K562 (cell line): ENCODE results near the gene CDHR1. TPM values are rescaled to one million over a fixed set of nuclear protein-coding genes. Genes with fewer than 3 reads are reported as not detected.

ENCODE experiments used
- ATAC-seq: fragments of 200-7000 bp; cut with Tn5 transposase; 3 replicates; pipeline ENCODE4 v1.9.1; 2020; ENCODE audit warnings: moderate library complexity
- BruUV-seq: library from RNA; stranded (reverse); fragments of 400-500 nt; replicated peaks from 2 replicates; lab custom pipeline; 2021; lab: Mats Ljungman, UMichigan
- CTCF ChIA-PET: fragments of 300-600 bp; formaldehyde crosslinking; extraction: SDS; loops from one replicate; lab custom pipeline; 2021; ENCODE audit warnings: low intra/inter-chr PET ratio; lab: Yijun Ruan, JAX
- POLR2A ChIA-PET: fragments of 300-600, 350-650 bp; sonication (Branson Sonifier 250); formaldehyde crosslinking; extraction: SDS; loops from one replicate; lab custom pipeline; 2021; ENCODE audit warnings: antibody characterized with exemption, inconsistent platforms; lab: Yijun Ruan, JAX
- DNase-seq, 4 experiments: peaks; one replicate each; pipeline versions ENCODE4 v3.0.0 to v3.0.0-alpha.2; 2011 to 2018; ENCODE audit warnings: low spot score in 3 of 4, mixed read lengths in 3 of 4; ENCODE audit errors: extremely low read depth in 1 of 4
- FAIRE-seq: peaks from 2 replicates; lab custom pipeline; 2011; peaks lifted over from hg19 to GRCh38; lab: Jason Lieb, UNC
- H2AFZ ChIP-seq: 2 replicates; pipeline ENCODE4 v1.6.0; 2011; ENCODE audit warnings: low read depth, low read length, control low read depth, inconsistent platforms
- H3K27ac ChIP-seq: fragments of 200-600 bp; 3 replicates; pipeline ENCODE4 v1.8.0; 2011; ENCODE audit warnings: low read depth, mild to moderate bottlenecking, control low read depth, inconsistent platforms, low read length, moderate library complexity, mixed read lengths; ENCODE audit errors: extremely low read depth
- H3K27me3 ChIP-seq, 2 experiments: fragments of 300-600 bp in 1 of 2; 2 replicates in 1 of 2; 3 replicates in 1 of 2; pipeline versions ENCODE4 v1.6.0 to v1.8.0; 2011; ENCODE audit warnings: inconsistent platforms in 2 of 2, low read length in 2 of 2, mild to moderate bottlenecking in 1 of 2, mixed read lengths in 1 of 2, moderate library complexity in 1 of 2; ENCODE audit not compliant: control insufficient read depth in 2 of 2, insufficient read depth in 2 of 2
- H3K36me3 ChIP-seq: fragments of 300-600 bp; 3 replicates; pipeline ENCODE4 v1.8.0; 2011; ENCODE audit warnings: mild to moderate bottlenecking, low read length, inconsistent platforms; ENCODE audit not compliant: control insufficient read depth, insufficient read depth
- H3K4me1 ChIP-seq, 2 experiments: fragments of 200-600 bp in 1 of 2; replicated peaks in 1 of 2; 2 replicates in 1 of 2; 3 replicates in 1 of 2; pipeline versions ENCODE4 v1.5.1 to v1.8.0; 2011; ENCODE audit warnings: inconsistent platforms in 2 of 2, low read length in 2 of 2, mild to moderate bottlenecking in 1 of 2, mixed read lengths in 1 of 2, moderate library complexity in 1 of 2; ENCODE audit not compliant: control insufficient read depth in 2 of 2, insufficient read depth in 2 of 2
- H3K4me2 ChIP-seq: 2 replicates; pipeline ENCODE4 v1.6.1; 2011; ENCODE audit warnings: low read length, control low read depth, inconsistent platforms, mixed read lengths; ENCODE audit not compliant: insufficient read depth
- H3K4me3 ChIP-seq: fragments of 200-600 bp; sonication (generic), shearing (Covaris generic); 2 replicates; pipeline ENCODE4 v1.5.1; 2016; ENCODE audit warnings: control low read depth, inconsistent platforms
- H3K79me2 ChIP-seq: fragments of 200-600 bp; 3 replicates; pipeline ENCODE4 v1.8.0; 2011; ENCODE audit warnings: low read length, inconsistent platforms; ENCODE audit not compliant: control insufficient read depth, insufficient read depth
- H3K9ac ChIP-seq, 2 experiments: 2 replicates each; pipeline versions ENCODE4 v1.6.0 to v1.6.1; 2011; ENCODE audit warnings: low read depth in 2 of 2, low read length in 2 of 2, control low read depth in 1 of 2, inconsistent platforms in 1 of 2, mild to moderate bottlenecking in 1 of 2, mixed read lengths in 1 of 2; ENCODE audit not compliant: insufficient read depth in 1 of 2
- H3K9me1 ChIP-seq: one replicate; pipeline ENCODE4 v1.6.0; 2011; ENCODE audit warnings: inconsistent platforms, mild to moderate bottlenecking, low read length, moderate library complexity; ENCODE audit not compliant: control insufficient read depth, insufficient read depth
- H3K9me3 ChIP-seq: replicated peaks from 2 replicates; pipeline ENCODE4 v1.5.1; 2011; ENCODE audit warnings: low read depth, low read length, inconsistent platforms; ENCODE audit not compliant: control insufficient read depth, insufficient read depth
- H4K20me1 ChIP-seq: replicated peaks from 2 replicates; pipeline ENCODE4 v1.6.1; 2011; ENCODE audit warnings: low read length, inconsistent platforms, mixed read lengths; ENCODE audit not compliant: control insufficient read depth, insufficient read depth
- ERF ChIP-seq: fragments of 450-650 bp; formaldehyde crosslinking; IDR thresholded peaks from 2 replicates; pipeline ENCODE4 v1.4.0; 2020; ENCODE audit warnings: mild to moderate bottlenecking, mixed read lengths
- FOXA1 ChIP-seq: fragments of 450-650 bp; IDR thresholded peaks from 2 replicates; pipeline ENCODE4 v1.6.1; 2016; ENCODE audit warnings: mild to moderate bottlenecking, borderline replicate concordance
- MCM2 ChIP-seq: fragments of 450-650 bp; IDR thresholded peaks from 2 replicates; pipeline ENCODE4 v1.6.1; 2017; ENCODE audit warnings: low read depth, mild to moderate bottlenecking
- MXI1 ChIP-seq: IDR thresholded peaks from 2 replicates; pipeline ENCODE4 v1.6.1; 2011; ENCODE audit warnings: low read depth, mild to moderate bottlenecking, improper control_type of control experiment, low read length
- NFE2L1 ChIP-seq: fragments of 450-650 bp; IDR thresholded peaks from 2 replicates; pipeline ENCODE4 v1.6.1; 2016; ENCODE audit warnings: missing genetic modification characterization, low read depth, mild to moderate bottlenecking, missing compliant biosample characterization, moderate library complexity, borderline replicate concordance
- ZNF12 ChIP-seq: sonication (generic); formaldehyde crosslinking; IDR thresholded peaks from 2 replicates; pipeline ENCODE4 v1.4.0; 2020; ENCODE audit warnings: mild to moderate bottlenecking, missing genetic modification reagents
- WGBS: fragments of 100-300 bp; shearing (Covaris generic); methylation state at CpG from one replicate; pipeline ENCODE4 v1.1.6; 2016; ENCODE audit warnings: low coverage, mixed read lengths; ENCODE audit not compliant: insufficient coverage; ENCODE audit errors: missing lambda C conversion rate; 5-methylcytosine and 5-hydroxymethylcytosine counted together
- in situ Hi-C: fragments of 300-500 bp; cut with MboI; formaldehyde crosslinking; loops from 4 replicates; pipeline ENCODE4 v1.15.0; 2018; ENCODE audit warnings: inconsistent platforms, mixed read lengths
- intact Hi-C: fragments of 100-400 bp; cut with micrococcal nuclease; formaldehyde crosslinking; loops from 2 replicates; pipeline ENCODE4 v1.14.2; 2022
- polyA plus RNA-seq, 8 experiments: library from polyadenylated mRNA; depleted of rRNA in 4 of 8; stranded (reverse) in 5 of 8; unstranded in 3 of 8; fragments of >200 nt; fragmentation: Nextera tagmentation in 2 of 8; fragmentation: Illumina TruSeq in 1 of 8; extraction: Ambion mirVana in 2 of 8; extraction: Trizol in 1 of 8; gene quantifications; 2 replicates each; pipeline versions ENCODE4 v1.2.1 to v1.2.3, GENCODE V29; 2011 to 2014; ENCODE audit warnings: inconsistent platforms in 1 of 8, missing spikeins in 1 of 8
- total RNA-seq, 7 experiments: library from RNA; depleted of rRNA in 6 of 7; stranded (reverse); fragments of >200 nt in 6 of 7; fragmentation: Illumina TruSeq in 2 of 7; extraction: Trizol in 2 of 7; gene quantifications; 2 replicates each; pipeline versions ENCODE4 v1.2.1 to v1.2.3, GENCODE V29; 2011 to 2021; ENCODE audit warnings: low replicate concordance in 1 of 7
- TF ChIP-seq, protein P1 (sequence below), 2 experiments: fragments of 250-450 bp in 1 of 2; fragments of 450-650 bp in 1 of 2; sonication (Bioruptor Pico) in 1 of 2; IDR thresholded peaks; 2 replicates each; pipeline versions ENCODE4 v1.6.1 to v1.8.0; 2016 to 2021; ENCODE audit warnings: mild to moderate bottlenecking in 2 of 2, moderate library complexity in 2 of 2, missing compliant biosample characterization in 1 of 2, missing genetic modification characterization in 1 of 2
- TF ChIP-seq, protein P2 (sequence below): fragments of 450-650 bp; conservative IDR thresholded peaks from 2 replicates; pipeline ENCODE4 v1.6.1; 2016; ENCODE audit warnings: missing genetic modification characterization, low read depth, mild to moderate bottlenecking, control low read depth, missing compliant biosample characterization

CDHR1 gene
- total and polyA plus RNA-seq, 9 of the 15 experiments (the other 6 are each of a cell fraction or from before 2014, with no cell fraction given), result 0.03 to 0.99 (median 0.20) TPM

DNA sequence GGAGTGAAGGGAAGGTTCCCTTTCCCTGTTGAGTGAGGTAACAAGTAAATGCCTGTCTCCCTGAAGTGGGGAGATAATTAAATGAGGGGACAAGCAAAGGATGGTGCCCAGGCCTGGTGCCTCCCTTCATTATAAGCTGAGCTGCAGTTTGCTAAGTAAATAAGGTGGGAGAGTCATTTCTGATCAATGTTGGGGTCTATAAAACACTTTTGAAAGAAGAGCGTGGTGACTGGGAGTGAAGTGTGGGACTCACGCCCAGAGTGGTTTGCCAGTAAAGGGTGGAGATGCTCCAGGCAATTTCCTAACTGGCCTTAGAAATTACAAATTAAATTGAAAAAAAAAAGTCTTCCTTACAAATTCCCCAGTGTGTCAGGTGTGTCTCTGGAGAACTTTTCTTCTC is 30.3 kb upstream of the CDHR1 start:
- Histone ChIP-seq H3K9me1 (no peaks in the 10 kb centered on the region), H3K36me3 (no peaks in the 10 kb centered on the region)
- no peak for TF ChIP-seq NFE2L1 (tag)
- TF ChIP-seq FOXA1, result no peak
- TF ChIP-seq, protein P1, sequence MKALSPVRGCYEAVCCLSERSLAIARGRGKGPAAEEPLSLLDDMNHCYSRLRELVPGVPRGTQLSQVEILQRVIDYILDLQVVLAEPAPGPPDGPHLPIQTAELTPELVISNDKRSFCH (CRISPR knock-in tag; IDR thresholded peaks at IDR 0.05), result no peak
- TF ChIP-seq, protein P1 (tag; IDR thresholded peaks at IDR 0.05), result no peak
- TF ChIP-seq, protein P2, sequence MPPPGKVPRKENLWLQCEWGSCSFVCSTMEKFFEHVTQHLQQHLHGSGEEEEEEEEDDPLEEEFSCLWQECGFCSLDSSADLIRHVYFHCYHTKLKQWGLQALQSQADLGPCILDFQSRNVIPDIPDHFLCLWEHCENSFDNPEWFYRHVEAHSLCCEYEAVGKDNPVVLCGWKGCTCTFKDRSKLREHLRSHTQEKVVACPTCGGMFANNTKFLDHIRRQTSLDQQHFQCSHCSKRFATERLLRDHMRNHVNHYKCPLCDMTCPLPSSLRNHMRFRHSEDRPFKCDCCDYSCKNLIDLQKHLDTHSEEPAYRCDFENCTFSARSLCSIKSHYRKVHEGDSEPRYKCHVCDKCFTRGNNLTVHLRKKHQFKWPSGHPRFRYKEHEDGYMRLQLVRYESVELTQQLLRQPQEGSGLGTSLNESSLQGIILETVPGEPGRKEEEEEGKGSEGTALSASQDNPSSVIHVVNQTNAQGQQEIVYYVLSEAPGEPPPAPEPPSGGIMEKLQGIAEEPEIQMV (tag), result no peak
- no peak for TF ChIP-seq ZNF12
- TF ChIP-seq MCM2, result no peak
- TF ChIP-seq ERF (CRISPR knock-in tag), result no peak
- TF ChIP-seq MXI1, result no peak
- TF ChIP-seq, all 486 proteins: peak for 0
- WGBS, result 3% methylated on average over 2 of the region's 2 CpGs
- DNase-seq, result no peak
- intact Hi-C loops, result no loop called here
- Histone ChIP-seq H3K79me2 (no peaks in the 10 kb centered on the region), H3K9me3 (0 out of 2 replicates have a peak, but pooled peaks cover 1% of the 10 kb centered on the region), H4K20me1 (no peaks in the 10 kb centered on the region), H3K27ac (no peak overlapping the region), H3K4me3 (no peak overlapping the region), H3K4me1 (no peaks in the 10 kb centered on the region), H3K27me3 (peaks cover 27 to 34% of the 10 kb centered on the region in 2 experiments), H3K9ac (no peak overlapping the region), H3K4me2 (no peak overlapping the region), H2AFZ (no peak overlapping the region)
- in situ Hi-C loops, result no loop called here
- no peak for ATAC-seq
- ChIA-PET POLR2A (interaction anchor here (2.3 kb wide), 1 partner anchor 8 kb away, joined by 10 read pairs; no protein-coding TSS in a partner anchor), CTCF (no interaction called here)
- BruUV-seq, result no TSS peak
- no peak for FAIRE-seq
